SIG-M5 treated with dmso at 0.1 percent for 504 hours (cell line): ENCODE measurements around the gene TATDN2.
A peak's percentile ranks its signal among the peaks of the same experiment; 100 is the strongest.

Experiments used
- DNase-seq: peaks from one replicate; lab custom pipeline; 2025; ENCODE audit not compliant: unreplicated experiment; lab: John Stamatoyannopoulos, UW

Gene TATDN2

DNA sequence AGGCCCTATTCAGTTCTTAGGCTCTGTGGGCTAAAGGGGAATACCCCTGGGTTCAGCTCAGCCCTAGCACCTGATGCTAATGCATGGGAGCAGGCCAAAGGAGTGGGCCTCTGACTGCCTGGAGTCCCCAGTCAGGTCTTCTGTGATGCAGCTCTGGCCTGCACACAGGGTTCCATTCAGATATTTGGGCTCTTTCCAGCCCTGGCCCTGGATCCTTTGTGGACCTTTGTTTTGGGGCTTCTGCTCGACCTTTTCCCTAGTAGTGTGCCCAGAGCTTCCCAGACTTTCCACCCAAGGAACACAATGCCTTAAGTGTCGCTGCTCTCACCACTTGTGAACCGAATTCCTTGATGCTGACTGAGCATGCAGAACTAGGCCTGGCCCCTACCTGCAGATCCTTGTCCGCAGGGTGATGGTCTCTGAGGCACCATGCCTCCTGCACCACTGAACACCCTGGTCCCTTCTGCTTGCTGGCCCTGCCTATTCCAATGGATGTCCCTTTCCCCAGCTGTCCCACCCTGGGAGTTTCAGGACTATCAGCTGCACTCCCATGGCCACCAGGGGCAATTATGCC, 67.6 kb downstream of the TATDN2 start:
- DNase-seq = no peak

DNA sequence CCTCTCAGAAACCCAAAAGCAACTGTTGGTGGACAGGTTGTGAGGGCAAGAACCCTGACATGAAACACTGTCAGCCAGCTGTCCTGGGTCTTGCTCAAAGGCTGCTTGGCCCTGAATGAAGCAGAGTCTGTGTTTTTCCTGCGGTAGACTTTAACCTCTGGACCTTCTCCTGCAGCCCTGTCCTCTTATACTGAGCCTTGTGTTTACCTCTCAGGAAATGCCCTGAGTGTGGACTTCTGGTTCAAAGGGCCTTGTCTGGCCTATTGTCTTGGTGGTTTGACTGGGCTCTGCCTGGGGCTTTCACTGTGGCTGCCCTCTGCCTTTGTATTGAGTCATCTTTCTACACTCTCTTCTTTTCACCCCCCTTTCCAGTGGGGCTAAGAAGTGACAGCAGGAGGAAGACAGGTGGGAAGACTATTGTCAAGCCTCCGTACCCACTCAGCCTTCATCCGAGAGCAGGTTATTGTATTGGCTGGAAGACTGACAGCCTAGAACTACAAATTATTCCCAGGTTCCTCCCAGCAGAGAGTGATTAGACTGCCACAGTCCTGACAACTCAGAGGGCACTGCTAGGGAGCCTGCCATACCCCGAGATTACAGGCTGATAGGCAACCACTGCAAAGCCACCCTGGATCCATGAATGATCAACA, 69.2 kb downstream of the TATDN2 start:
- DNase-seq = no peak

DNA sequence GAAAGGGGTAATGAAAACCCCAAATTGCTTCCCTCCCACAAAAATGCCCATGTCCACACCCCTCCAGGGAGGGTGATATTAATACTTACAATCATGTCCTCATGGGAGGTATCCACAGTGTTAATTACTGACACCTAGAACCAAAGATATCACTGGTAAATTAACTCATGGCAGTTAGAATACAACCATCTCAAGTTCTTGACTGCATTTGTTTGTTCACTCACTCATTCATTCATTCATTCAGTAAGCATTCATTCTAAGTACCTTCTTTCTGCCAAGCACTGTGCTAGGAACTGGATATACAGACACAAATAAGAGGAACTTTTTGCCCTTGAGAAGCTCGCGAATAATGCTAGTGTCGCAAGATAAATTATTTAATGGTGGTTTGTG, 69.7 kb downstream of the TATDN2 start:
- DNase-seq = no peak

DNA sequence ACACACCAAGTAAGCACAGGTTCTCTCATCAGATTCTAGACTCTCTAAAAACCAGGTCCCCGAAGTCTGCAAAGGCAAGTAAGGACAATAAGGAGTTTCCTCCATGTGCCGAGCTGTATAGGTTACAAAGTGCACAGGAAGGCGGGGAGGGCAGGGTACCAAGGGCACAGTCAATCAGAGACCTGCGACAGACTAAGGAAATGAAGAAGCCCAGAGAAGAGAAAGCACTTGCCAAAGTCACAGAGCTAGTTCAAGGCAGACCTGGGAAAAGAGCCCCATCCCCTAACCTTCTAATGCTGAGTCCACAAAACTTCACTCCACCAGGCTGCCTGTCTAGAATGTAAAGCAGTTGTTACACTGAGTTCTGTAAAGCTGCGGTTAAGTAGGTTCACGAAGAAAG, 71.0 kb downstream of the TATDN2 start:
- no peak for DNase-seq

DNA sequence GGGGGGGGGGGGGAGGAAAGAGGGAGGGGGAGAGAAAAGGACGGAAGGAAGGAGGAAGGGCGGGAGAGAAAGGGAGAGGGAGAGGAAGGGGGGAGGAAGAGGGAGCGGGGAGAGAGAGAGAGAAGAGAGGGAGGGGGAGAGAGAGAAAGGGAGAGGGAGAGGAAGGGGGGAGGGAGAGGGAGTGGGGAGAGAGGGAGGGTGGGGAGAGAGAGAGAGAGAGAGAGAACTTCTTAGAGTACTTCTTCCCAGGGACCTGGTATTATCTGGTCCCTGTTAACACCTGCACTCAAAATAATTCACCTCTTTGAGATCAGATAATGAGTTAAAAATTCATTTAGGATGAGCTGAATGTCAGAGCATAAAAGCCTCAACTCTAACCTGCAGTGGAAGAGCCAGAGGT, 71.5 kb downstream of the TATDN2 start:
- no peak for DNase-seq

DNA sequence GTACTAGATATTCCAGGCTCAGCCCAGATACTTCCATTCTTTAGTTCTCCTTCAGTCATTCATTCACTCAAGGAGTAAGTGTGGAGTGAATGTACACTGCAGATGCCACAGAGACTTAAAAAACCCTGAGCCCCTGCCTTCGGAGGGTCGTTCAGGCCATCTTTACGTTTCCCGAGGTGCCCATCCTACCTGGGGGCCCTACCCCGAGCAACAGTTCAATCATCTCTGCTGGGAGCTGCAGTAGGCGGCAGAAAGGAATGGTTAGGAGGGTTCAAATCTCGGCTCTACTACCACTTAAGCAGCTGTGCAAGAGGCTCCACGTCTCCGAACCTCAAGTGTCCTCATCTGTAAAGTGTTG, 72.0 kb downstream of the TATDN2 start:
- DNase-seq = no peak

DNA sequence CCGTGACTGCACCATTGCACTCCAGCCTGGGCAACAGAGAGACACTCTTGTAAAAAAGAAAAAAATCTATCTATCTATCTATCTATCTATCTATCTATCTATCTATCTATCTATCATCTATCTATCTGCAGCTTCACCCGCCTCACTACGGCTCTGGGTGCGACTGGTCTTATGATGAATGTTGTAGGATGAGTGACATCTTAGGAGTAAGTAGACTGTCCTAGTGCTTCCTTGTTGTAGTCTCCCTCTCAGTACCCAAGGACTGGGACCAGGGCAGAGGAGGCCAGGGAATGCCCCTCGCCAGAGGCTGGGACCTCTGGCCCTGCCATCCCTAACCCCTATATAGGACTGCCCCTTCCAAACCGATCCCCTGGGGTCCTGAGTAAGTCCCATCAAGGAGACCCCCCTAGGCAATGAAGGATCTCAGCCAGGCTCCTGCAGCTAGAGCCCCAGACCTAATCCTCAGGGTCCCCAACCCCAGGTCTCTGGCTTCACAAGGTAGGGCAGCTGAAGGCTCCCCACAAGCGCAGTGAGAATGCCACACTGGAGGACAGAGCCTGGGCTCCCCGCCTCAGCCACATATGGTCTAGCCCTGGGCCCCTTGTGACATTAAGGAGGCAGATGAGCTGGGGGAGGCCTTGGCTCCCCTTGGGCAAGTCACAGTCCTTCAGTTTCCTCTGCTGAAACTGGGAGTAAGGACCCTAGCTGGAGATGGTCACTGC, 73.5 kb downstream of the TATDN2 start:
- DNase-seq = no peak

DNA sequence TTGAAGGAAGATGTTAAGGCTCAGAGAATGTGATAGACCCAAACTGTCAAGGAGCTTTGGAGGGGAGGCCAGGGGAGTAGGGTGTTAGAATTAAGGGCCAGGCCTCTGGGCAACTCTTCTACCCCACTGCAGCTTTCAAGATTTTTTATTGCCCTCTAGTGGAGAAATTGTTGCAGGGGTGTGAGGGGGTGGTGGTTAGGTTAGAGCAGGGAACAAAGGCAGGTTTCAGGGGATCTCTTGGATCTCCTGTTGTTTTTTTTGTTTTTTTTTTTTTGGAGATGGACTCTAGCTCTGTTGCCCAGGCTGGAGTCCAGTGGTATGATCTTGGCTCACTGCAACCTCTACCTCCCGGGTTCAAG, 74.1 kb downstream of the TATDN2 start:
- DNase-seq = peak; percentile 70

DNA sequence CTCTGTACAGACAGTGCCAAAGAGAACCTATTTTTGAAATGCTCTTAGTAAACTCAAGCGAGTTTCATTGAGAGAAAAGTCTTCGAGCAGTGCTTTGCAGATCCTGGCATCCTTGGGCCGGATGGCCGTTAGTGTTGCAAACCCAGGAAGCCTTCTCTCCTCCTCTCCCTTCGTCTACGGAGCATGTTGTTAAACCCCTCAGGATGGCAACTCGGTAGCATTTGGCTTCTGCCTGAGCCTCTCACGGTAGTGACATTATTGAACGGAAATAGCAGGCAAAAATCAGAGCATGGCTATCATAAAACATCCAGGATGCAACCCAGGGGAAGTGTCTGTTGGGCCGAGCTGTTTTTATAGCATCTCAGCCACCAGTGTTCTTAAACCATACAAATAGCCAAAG, 79.3 kb downstream of the TATDN2 start:
- DNase-seq = no peak

DNA sequence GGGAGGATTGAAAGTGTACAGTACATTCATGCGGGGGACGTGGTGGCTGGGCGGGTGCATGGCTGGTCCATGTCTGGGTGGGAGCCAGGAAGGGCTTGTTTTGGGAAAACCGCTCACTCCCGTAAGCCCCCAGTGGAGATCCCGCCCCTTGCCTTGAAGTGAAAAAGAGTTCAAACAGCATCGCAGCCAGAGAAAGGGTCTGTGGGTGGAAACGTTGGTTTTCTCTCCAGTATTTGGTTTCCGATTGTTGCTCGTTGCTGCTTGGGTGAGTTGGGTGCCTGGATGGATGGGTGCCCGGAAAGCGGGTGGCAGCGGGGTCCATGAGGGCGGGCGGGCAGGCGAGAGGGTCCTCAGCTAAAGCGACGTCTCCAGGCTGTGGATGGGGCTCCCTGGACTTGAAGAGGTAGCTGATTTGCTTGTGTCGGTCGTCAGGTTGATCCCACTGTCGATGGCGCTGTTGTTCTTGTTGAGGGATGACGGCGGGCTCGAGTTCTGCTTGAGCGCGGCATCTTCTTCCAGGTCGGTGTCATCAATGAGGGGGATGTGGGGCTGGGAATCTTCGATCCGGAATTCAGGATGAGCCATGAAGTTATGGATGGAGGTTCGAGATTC, 80.3 kb downstream of the TATDN2 start:
- no peak for DNase-seq

DNA sequence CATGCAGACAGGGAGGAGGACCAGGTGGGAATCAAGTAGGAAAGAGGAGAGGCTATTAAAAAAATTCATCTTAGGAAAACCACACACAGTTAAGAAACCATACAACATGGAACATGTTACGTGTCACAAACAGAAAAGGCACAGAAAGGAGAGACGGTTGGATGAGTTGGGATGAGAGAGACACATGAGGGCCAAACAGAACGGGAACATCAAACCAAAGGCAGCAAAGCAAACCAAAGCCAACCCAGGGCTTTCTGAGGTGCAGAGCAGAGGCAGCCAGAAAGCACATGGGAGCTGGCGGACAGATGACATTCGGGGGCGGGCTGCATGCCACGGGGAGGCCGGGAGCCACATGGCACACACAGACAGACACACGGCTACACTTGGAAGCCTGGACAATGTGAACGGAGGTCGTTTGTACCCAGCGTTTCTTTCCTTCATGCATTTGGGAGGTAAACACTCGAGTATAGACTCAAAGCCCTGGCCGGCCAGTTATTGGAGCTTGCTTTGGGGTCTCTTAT, 81.3 kb downstream of the TATDN2 start:
- DNase-seq = no peak

DNA sequence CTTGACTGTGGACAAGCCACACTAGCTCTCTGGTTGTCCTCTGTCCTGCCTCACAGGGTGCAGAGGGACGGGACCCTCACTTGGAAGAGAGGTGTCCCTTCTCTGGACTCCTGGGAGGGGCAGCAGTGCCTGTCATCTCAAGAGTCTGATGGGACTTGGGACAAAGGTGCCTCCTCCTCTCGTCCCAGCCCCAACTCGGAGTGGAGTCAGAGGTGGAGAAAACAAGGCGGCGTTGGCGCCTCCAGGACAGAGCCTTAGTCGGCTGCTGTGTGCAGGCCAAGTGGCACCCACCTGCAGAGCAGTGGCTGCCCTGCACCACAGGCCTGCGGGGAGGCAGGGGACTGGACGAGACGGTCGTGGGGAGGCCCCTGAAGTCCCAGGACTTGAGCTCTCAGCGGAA, 82.1 kb downstream of the TATDN2 start:
- DNase-seq = no peak
